ENCODE measurements around the gene RRAGC. TPM values are rescaled to one million over a fixed set of nuclear protein-coding genes. Genes with fewer than 3 reads are reported as not detected.
"Not testable (repeated sequence)": the region's sequence is repeated elsewhere in the genome, so short reads cannot be mapped to it uniquely, and the experiment has no call there.

Gene RRAGC
- polyA plus RNA-seq, 1 donor, result 18.8 TPM

- no peak for DNase-seq (ENCODE audit: low read depth)
Observed at GRCh38 chr1:38817267-38818174, 42.1 kb downstream of the RRAGC start.

GRCh38 chr1:38815903-38816627 lies 43.5 kb downstream of the RRAGC start:
- DNase-seq (ENCODE audit: low read depth), result no peak

- no peak for DNase-seq (ENCODE audit: low read depth)
Observed at GRCh38 chr1:38814984-38815464, 44.5 kb downstream of the RRAGC start.

DNA sequence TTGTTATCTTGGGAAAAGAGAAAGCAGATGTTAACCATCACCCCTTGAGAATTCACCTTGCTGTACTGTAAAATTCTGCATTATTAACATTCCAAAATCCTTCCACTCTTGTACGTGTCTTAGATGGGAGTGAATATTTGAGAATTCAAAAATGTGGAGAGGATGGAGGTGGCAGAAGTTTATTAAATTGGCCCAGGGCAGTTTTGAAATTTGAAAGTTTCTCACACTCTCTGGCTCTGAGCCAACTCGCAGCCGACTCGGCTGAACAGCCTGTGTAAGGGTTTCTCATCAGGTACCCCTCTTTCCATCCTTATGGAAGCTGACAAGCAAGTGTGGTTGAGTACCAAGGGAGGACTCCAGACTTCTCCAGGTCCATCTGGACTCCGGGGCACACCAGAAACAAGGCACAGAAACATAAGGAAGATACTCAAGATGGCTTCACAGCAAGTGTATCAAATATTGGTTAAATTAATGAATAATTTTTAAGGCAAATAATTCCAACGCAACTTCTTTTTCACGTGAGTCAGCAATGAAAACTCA lies 45.1 kb downstream of the RRAGC start:
- DNase-seq (ENCODE audit: low read depth), result no peak

- DNase-seq (ENCODE audit: low read depth), result no peak
Observed at GRCh38 chr1:38812981-38813380, 46.6 kb downstream of the RRAGC start.

GRCh38 chr1:38811466-38811865 lies 48.1 kb downstream of the RRAGC start:
- not testable (repeated sequence) for DNase-seq (ENCODE audit: low read depth)

DNA sequence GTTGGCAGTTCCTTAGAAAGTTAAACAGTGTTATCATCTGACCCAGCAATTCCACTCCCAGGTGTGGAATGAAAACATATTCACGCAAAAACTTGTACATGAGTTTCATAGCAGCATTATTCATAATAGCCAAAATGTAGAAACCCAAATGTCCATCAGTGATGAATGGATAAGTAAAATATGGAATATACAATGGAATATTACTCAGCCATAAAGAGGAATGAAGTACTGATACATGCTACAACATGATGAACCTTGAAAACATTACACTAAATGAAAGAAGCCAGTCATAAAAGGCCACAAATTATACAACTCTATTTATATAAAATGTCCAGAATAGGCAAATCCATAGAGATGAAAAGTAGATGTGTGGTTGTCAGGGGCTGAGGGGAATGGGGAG lies 53.5 kb downstream of the RRAGC start:
- DNase-seq (ENCODE audit: low read depth), result no peak

- DNase-seq (ENCODE audit: low read depth), result no peak
Observed at GRCh38 chr1:38805036-38805435, 54.5 kb downstream of the RRAGC start.

GRCh38 chr1:38804062-38804886 lies 55.3 kb downstream of the RRAGC start:
- no peak for DNase-seq (ENCODE audit: low read depth)

- DNase-seq (ENCODE audit: low read depth), result no peak
Observed at GRCh38 chr1:38803647-38804046, 55.9 kb downstream of the RRAGC start.

DNA sequence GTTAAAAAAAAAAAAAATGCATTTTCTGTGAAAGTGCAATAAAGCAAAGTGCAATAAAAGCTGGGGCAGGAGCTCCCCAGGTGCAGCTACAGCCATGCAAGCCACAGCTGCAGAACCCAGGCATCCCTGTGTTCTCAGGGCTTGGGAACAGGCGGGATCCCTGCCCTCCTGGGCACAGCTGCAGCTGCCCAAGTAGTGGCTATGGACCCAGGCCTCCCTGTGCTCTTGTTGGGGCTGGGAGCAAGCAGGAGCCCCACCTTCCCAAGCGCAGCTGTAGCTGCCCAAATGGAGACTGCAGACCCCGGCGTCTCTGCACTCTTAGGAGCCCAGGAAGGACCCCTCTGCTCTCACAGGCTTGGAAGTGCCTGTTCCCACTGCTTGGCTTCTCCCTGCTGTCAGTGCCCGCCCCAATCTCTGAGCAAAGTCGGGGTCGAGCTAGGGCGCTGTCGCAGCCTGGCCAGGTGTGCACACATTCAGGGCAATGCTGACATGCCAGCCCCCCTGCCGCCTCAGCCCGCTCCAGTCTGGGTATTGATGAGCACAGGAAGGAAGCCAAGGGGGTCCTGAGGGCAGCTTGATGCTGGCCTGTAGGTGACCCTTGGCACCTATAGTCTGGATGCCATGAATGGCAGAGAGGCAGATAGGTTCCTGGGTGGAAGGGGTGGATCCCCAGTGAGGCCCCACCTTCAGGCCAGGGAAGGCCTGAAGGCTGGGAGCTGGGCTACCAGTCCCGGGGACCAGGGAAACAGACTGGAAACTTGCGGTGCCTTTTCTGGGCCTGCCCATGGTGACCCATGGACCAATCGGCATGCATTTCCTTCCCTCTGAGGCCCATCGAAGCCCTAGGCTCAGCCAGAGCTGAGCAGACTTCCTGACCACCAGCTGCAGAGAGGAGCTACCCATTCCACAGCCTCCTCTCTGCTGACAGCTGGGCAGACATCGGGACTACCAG lies 58.6 kb downstream of the RRAGC start:
- no peak for DNase-seq (ENCODE audit: low read depth)

DNA sequence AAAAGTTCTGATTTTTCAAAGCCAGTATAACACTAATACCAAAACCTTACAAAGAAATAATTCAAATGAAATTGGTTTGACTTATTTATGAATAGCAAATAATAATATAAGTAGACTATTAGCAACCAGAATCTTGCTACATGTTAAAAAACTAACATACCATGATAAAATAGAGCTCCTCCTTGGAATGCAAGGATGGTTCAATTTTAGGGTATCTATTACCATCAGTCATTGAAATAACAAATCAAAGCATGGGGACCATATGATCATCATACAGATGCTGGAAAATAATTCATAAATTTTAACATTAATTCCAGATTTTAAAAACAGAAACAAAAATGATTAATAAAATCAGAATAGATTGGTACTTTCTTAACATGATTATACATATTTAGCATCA lies 66.3 kb downstream of the RRAGC start:
- DNase-seq (ENCODE audit: low read depth), result no peak

GRCh38 chr1:38791892-38792291 lies 67.7 kb downstream of the RRAGC start:
- no peak for DNase-seq (ENCODE audit: low read depth)

DNA sequence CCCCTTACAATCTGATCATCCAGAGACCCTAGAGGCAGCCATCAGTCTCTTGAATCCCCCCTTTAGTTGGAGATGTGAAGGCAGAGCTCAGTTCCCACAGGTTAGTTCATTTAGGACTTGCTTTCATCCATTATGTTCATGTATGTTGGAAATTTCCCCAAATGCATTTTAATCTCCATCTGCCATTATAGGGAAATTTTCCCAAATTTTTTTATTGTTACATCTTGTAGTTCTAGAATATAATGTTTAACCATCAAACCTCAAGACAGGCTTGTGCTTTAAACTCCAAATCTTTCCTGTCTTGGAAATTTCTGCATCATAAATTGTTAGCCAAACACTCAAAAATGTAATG lies 68.4 kb downstream of the RRAGC start:
- no peak for DNase-seq (ENCODE audit: low read depth)

DNA sequence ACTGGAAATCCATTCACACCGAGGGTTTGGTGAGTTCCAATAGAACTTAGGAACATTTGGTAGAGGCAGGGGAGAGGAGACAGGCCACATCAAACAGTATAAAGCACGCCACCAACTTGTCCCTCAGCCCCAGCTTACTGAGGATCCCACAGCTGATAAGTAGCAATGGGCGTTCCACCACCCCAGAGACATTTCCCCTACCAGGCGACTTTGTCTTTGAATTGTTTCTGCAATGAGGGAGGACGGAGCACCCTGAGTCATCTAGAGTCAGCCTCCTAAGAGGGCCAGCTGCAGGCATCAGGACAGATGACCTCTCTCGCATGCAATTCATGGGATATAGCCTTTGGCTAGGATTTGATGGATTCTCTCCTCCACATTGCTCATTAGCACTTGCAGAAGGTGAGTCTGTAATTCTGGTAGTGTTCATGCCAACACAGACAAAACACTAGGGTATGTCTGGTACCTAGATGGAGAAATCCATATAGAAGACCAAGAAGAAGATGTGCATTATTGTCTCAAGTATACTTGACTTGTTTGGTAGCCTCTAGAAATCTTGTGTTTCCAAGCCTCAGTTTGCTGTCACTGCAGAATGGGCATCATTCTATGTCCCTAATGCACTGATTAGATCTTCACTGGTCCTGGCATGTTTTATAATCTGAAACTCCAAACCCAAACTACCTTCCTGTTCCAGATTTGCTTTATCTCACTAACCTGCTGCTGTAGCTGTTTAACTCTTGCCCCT lies 69.0 kb downstream of the RRAGC start:
- DNase-seq (ENCODE audit: low read depth), result no peak

- no peak for DNase-seq (ENCODE audit: low read depth)
Observed at GRCh38 chr1:38789498-38790169, 69.9 kb downstream of the RRAGC start.

DNA sequence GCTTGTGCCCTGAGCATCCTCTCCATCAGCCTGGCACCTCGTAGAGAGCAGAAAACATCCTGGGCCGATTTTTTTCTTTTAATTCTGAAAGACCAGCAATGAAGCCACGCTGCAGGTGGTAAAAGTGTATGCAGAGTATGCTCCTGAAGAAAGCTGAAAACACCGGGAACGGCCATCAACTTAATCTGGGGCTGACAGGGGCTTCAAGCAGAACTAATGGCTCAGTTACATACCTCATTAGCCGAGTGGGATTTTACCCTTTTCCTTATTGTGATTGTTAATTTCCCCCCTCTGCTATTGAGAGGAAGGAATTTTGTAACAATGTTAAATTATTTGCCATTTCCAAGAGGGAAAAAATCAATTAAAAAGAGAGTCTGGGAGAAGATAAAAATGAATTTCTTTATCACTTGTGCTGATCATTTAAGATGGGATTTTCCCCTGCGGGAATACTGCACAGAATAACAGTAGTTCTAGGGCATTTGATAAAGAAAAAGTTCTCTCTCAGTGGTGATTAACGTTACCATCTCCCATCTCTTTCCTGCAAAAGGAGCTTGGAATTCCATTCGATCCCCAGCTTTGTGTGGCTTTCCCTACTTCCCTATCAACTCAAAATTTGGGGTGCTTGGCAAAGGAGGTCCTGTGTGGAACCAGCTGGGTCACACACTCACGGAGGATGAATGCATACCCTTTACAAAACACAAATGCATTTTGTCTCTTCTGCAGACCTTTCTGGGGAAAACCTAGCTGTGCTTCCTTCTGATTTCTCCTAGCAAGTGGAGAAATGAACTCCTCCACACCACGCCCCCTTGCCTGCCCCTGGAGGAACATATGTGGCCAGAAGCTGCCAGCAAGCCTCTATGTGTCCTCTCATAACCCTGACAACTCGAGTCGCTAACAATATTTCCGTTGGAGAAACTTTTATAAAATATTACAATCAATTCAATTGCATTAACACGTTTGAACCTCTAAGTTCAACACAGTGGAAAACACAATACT lies 70.9 kb downstream of the RRAGC start:
- no peak for DNase-seq (ENCODE audit: low read depth)
